KBM-7 (cell line): ENCODE measurements around the gene ING1.
A peak's percentile ranks its signal among the peaks of the same experiment; 100 is the strongest.
"Not testable (repeated sequence)": the region's sequence is repeated elsewhere in the genome, so short reads cannot be mapped to it uniquely, and the experiment has no call there.

Experiments
- DNase-seq: peaks from one replicate; pipeline ENCODE4 v3.0.0-alpha.2; 2015
- in situ Hi-C: fragments of 300-500 bp; cut with MboI; formaldehyde crosslinking; loops from 2 replicates; pipeline ENCODE4 v1.14.3; 2020; ENCODE audit warnings: low sequenced_read_pairs, low pct_unique_long_range_greater_than_20kb, mixed read lengths

The ING1 gene, protein sequence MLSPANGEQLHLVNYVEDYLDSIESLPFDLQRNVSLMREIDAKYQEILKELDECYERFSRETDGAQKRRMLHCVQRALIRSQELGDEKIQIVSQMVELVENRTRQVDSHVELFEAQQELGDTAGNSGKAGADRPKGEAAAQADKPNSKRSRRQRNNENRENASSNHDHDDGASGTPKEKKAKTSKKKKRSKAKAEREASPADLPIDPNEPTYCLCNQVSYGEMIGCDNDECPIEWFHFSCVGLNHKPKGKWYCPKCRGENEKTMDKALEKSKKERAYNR

DNA sequence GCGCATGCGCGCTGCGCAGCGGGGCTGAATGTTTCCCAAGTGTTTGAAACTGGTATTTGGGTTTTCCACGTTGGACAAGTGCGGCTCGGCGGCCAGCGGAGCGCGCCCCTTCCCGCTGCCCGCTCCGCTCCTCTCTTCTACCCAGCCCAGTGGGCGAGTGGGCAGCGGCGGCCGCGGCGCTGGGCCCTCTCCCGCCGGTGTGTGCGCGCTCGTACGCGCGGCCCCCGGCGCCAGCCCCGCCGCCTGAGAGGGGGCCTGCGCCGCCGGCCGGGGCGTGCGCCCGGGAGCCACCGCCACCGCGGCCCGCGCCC is at the start of gene ING1:
Gene ING1 (plus strand): TSS at position 59 of the 311 bp plus-strand sequence. CDS start 450 bp downstream, outside the sequence.
- in situ Hi-C loops, result no loop called here
- no peak for DNase-seq

DNA sequence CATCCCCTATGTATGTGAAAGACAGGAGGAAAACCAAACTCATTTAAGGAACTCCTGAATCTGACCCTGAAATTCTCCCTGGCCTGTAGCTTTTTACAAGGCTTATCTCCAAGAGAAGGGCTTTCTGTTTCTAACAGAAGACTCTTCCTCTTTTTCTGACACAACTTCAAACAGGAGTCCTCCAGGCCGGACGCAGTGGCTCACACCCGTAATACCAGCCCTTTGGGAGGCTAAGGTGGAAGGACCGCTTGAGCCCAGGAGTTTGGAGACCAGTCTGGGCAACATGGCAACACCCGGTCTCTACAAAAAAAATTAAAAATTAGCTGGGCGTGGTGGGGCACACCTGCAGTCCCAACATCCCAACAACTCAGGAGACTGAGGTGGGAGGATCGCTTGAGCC is 49.5 kb upstream of the ING1 start:
- in situ Hi-C loops, result no loop called here
- no peak for DNase-seq

DNA sequence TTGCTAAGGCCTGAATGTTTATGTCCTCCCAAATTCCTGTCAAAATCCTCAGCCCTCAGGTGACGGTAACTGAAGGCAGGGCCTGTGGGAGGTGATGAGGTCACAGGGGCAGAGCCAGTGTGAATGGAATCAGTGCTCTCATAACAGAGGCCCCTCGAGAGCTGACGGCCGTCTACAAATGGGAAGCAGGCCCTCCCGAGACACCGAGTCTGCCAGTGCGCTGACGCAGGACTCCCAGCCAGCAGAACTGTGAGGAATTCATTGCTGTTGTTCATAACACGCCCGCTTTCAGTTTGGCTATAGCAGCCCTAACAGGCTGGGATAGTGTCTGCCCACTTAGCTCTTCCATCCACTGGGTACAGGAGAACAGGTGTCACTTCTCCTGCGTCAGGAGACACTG is 48.8 kb upstream of the ING1 start:
- in situ Hi-C loops, result no loop called here
- DNase-seq, result no peak

DNA sequence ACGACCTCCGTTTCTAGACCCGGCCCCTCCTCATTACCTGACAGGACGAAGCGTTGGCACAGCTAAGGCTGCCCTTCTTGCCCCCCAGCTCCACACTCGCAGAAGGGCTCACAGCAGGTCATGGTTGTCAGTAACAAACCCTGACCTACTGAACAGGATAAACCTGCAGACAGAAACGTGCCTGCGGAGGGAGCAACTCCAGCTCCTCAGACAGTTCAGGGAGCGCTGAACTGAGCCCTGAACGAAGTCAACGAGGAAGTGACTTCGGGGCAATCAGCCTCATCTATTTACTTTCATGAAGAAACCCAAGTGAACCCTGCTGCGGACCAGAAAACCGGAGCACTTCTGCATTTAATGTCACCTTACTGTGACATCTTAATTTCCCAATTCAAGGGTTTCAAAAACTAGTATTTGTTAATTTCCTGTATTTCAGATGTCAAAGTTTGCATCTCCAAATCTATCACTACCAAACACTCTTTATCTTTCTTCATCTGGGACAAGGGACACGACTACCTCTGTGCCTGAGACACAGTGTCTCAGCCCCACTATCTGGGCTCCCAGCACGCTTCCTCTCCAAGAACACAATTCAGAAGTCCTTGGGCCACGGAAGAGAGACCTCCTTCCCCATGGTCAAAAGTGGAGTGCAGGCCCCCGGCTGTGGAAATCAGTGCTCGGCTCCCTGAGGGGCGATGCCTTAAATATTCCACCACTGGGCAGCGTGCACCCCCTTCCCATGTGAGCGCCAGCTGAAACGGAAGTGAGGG is 47.8 kb upstream of the ING1 start:
- in situ Hi-C loops, result no loop called here
- no peak for DNase-seq

DNA sequence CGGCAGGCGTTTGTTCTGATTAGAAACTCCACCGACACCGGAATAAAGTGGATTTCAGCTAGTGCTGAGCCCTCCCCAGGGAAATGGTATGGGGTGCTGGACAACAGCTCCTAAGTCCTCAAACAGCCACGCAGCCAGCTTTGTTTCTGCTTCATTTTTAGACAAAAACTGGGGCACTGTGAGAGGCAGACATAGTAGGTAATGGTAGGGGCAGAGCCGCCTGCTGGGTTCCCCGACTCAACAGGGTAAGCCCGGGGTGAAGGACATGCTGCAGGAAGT is 47.3 kb upstream of the ING1 start:
- no peak for DNase-seq
- in situ Hi-C loops, result no loop called here

DNA sequence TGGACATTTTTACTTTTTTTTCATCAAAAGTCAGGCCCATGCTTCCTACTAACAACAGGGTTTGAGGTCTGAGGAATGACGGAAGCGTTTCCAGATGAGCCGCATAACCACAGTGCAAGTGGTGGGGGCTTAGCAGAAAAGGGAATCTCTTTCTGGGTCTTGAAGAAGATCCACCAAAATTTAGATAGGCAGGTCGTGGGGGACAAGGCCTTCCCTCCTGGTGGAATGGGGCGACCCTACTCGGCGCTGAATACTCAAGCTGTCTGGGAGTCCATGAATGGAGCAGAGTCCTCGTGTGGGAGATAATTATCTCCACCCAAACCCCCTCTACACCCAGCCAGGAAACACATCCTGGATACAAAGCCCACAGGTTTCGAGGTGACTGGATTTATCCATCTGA is 44.5 kb upstream of the ING1 start:
- in situ Hi-C loops, result no loop called here
- no peak for DNase-seq

DNA sequence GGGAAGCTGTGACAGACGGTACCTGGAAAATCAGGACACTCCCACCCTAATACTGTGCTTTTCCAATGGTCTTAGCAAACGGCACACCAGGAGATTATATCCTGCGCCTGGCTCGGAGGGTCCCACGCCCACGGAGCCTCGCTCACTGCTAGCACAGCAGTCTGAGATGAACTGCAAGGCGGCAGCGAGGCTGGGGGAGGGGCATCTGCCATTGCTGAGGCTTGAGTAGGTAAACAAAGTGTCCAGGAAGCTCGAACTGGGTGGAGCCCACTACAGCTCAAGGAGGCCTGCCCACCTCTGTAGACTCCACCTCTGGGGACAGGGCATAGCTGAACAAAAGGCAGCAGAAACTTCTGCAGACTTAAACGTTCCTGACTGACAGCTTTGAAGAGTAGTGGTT is 43.7 kb upstream of the ING1 start:
- in situ Hi-C loops, DNase-seq: not testable (repeated sequence)

DNA sequence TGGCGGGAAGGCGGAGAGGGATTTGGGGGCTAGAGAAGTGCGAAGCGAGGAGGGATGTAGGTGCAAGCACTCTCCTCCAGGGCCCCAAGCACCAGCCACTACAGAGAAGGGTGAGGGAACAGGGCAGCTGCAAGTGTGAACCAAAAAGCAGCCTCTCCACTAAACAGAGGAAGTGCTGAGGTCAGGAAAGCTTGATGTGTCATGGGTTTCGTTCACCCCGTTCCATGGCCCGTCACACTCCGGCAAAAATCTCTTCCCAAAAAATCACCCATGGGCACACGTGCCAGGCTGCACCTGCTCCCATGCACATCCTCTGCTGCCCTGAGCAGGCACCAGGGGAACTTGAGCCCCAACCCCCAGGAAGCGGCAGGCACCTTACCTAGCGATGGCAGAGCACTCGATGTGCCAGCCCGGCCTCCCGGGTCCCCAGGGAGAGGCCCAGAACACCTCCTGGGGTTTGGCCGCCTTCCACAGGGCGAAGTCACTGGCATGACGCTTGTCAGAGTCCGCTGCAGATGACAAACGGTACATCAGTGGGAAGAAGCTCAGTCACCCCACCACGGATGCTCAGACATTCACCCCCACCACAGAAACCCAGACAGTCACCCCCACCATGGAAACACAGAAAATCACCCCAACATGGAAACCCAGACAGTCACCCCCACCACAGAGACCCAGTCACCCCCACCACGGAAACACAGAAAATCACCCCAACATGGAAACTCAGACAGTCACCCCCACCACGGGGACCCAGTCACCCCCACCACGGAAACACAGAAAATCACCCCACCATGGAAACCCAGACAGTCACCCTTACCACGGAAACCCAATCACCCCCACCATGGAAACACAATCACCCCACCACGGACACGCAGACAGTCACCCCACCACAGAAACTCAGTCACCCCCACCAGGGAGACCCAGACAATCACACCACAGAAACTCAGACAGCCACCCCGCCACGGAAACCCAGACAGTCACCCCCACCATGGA is 36.6 kb upstream of the ING1 start:
- no peak for DNase-seq
- in situ Hi-C loops, result no loop called here

DNA sequence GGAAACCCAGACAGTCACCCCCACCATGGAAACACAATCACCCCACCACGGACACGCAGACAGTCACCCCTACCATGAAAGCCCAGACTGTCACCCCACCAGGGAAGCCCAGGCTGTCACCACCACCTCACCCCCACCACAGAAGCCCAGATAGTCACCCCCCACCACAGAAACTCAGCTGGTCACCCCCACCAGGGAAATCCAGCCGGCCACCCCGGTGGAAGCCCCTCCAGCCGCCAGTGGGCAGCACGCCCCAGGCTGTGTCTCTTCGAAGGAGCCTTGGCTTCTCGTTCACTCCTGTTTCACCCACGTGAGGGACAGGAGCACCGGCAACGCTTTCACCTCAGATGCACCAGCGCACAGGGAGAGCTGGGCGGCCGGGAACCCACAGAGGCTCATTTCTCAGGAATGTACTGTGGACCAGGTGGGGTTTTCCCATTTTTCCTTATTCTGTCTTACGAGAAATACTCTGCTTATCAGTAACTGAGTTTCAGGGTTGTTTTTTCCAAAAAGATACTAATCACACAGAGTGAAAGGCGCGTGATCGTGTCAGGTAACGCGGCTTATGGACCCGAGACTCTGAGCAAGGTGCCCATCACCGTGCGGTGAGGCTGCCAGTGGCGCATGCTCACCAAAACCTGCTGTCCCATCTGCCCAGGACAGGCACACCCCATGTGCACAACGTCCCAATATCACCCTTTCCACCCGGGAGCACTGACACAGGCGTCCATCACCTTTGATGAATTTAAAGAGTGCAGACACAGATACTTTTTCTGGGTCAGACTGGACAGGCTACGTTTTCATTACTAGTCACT is 35.6 kb upstream of the ING1 start:
- DNase-seq, result no peak
- in situ Hi-C loops, result no loop called here

DNA sequence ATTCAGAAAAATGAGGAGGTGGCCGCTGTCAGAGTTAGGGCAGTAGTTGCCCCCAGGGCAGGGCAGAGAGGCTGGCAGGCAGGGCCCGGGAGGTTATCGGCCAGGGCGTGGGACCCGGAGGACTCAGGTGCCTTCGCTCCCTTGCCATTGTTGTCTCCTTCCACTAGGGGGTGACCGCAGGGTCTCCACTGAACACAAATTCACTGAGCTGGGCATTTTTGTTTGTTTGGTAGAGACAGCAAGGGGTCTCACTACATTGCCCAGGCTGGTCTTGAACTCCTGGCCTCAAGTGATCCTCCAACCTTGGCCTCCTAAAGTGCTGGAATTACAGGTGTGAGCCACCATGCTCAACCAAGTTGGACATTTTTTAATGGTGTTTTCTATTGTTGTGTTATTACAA is 32.6 kb upstream of the ING1 start:
- in situ Hi-C loops, result no loop called here
- peak; percentile 26 for DNase-seq

DNA sequence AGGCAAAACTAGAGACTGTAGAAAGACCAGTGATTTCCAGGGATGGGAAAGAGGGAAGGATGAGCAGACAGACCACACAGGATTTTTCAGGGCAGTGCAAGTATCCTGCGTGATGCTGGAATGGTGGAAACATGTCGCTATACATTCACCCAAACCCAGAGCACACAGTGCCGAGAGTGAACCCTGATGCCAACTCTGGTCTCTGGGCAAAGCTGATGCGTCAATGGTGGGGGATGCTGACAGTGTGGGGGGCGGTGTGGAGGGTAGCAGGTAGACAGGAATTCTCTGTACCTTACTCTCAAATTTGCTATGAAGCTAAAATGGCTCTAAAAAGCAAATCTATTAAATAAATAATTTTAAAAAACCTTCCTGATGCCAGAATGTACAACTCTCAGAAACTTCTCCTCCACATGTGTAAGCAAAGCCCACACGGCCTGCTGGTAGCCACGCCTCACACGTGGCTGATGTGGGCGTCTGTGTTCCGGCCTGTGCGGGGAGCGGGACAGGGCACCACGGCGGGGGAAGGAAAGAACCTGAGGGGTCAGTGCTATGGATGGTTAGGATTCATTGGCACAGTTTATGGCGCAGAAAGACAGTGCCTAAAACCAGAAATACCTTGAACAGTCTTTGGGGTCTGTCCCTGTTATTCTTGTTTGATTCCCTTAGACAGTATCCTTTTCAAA is 31.5 kb upstream of the ING1 start:
- no peak for DNase-seq
- in situ Hi-C loops, result no loop called here

DNA sequence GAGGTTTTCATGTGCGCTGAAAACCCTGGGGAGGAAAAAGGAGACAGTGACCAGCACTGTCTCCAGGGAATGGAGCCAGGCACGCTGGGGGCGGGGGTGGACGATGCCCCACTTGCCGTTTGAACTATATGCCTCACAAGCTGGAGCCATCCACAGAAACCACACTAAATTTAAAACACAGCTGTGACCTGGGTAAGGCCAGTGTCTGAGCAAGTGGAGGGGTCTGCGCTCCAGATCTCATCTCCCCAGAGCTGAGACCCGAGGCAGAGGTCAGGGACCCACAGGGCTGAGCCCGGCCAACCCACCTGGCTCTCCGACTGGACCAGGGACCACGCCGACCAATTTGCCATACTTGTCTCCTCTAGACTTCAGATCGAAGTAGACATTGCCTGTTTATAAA is 30.8 kb upstream of the ING1 start:
- no peak for DNase-seq
- in situ Hi-C loops, result no loop called here

DNA sequence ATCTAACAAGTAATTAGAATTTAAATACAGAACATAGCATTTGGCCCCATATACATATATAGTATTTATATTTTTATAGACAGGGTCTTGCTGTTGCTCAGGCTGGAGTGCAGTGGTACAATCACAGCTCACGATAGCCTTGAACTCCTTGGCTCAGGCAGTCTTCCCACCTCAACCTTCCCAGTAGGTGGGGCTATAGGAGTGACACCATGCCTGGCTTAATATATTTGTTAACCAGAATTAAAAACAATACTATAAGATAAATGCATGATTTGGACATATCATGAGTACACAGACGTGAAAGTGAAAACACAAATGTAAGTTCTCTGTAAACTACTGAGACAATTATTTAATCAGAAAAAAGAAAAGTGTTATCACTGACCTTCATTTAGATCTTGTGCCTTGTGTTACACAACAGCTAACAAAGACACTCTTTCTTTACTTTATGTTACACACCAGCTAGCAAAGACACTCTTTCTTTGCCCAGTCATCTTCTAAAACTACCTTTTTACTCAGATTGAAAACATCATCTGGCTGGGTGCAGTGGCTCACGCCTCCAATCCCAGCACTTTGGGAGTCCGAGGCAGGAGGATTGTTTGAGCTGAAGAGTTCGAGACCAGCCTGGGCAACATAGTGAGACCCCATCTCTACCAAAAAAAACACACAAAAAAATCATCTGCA is 30.2 kb upstream of the ING1 start:
- in situ Hi-C loops, result no loop called here

DNA sequence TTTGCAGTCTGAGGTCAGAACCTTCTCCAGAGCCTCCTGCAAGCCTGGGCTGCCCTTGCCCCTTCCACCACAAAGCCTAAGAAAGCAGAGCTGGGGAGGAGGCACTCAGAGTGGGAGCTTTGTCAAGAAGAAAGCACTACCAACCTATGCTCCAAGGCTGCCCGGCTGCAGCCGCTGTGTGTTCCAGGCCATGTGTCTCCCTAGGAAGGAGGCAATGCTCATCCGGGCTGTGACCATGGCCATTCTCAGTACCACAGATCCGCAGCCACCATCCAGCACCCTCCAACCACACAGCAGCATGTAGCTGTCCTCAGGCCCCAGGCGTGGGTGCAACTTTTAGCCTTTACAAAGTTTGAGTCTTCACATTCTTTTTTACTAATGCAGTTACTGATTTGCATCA is 29.6 kb upstream of the ING1 start:
- in situ Hi-C loops, result no loop called here
- DNase-seq, result no peak

More for the DNA sequence above, 30.2 kb upstream of the ING1 start:
- no peak for DNase-seq

DNA sequence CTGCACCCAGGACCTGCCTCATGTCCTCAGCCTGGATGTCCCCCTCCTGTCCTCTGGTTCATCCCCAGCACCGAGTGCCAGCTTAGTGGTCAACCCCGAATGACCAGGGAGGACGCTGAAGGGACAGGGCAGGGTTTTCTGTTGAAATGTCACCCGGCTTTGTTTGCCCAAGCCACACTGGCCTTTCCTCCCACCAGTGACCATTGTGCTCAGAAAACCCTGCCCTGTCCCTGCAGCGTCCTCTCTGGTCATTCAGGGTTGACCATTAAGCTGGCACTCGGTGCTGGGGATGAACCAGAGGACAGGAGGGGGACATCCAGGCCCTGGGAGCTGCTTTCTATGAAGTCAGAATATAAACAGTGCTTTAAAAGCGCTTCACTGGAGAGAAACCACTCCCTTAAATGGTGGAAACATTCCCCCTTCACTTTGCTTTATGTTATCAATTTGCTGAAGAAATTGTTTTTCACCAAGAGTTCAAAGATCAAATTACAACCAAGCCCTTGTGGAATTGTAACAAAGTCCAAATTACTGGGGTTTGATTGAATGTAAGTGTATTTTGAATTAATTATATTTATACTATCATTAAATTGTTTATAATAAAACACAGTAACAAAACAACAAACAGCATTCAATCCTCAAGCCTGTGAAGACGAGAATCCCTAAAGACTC is 29.0 kb upstream of the ING1 start:
- in situ Hi-C loops, result no loop called here
- DNase-seq, result no peak

DNA sequence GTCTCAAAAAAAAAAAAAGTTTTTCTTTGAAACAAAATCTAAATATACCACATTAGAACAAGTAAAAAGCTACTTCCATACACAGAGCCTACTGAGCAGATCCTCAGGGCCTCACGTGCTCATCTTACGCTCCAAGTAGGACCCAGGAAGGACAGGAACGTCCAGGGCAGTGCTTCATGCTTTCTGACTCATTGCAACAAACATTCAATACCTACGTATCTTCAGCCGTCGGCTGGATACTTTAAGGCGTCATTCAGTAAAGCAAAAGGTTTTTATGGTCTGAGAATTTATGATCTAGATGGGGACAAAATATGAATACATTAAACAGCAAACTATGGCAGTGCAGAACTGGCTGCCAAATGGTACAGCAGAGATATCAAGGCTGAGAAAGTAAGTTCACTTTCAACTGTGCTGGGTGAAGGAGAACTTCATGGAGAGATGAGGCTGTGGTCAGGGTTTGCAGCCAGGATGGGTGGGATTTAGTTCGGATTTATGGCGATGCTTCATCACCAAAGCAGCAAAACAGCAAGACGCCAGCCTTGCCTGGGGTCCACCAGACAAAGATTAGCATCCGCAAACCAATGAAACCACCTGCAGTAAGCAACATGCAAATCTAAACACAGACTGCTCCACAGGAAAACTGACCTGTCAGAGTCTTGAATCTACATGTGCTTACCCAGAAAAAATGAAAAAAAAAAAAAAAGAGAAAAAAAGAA is 28.0 kb upstream of the ING1 start:
- DNase-seq, result no peak

DNA sequence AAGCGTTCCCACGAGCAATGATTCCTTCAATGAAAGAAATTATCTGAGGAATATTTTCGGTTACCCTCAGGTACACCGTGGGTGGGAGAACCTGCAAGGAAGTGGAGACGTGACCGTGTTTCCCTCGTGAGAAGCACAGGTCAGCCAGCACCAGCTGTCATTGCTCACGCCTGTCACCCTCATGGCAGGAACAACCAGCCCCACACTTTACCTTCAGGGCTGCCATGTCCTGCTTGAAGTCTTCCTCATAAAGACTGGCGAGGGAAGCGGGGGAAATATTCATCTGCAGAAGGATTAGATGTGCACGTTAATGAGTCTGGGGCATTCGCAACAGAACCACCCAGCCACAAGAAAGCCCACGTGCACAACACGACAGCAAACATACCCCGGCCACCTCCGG is 25.8 kb upstream of the ING1 start:
- in situ Hi-C loops, result no loop called here
- DNase-seq, result no peak

More for the DNA sequence above, 28.0 kb upstream of the ING1 start:
- in situ Hi-C loops, result no loop called here
